GM19193 (cell line): Measurements from ENCODE around the gene CDK14.

Experiments used
- POLR2A ChIP-seq: IDR thresholded peaks from 4 replicates; pipeline ENCODE4 v1.6.1; 2011; ENCODE audit not compliant: insufficient read depth, insufficient read length; ENCODE audit errors: extremely low read depth

CDK14 gene

DNA sequence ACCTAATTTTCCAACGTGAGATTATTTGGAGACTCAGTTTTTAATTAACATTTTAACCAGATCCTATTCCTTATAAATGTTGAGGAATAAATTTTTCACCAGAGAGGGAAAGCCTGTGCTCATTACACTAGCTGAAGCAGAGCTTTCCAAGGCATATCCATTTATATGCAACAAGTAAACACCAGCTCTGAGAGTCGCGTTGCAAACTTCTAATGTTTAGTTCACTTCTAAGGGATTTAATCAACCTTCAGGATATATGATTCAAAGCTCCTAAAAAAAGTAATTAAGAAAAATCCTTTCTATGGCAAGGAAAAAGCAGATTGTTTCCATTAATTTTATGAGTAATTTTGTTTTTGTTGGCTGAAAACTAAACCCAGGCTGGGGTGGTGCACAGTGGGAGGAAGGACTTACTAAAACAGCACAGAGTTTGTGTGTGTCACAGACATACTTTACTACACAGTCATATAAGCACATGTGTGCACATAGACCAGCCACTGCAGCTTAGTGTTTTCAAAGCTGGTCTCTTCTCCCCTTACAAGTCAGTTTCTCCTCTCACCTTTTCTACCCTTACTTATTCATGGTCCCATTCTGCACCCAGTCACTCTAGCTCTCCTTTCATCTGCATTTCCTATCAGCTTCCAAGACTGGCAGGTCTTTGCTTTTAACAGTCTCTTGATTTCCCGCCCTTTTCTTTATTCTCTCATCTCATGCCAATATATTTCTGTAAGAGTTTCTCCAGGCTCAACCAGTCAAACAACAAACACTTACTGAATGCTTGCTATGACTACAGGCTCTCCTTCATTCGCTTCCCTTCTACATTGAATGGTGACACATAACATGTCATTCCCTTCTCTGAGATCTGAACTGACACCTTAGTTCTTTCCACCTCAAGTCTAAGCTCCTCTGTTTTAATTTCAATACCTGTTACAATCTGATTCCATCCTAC, 587.0 kb downstream of the CDK14 start:
- no peak for TF ChIP-seq POLR2A

DNA sequence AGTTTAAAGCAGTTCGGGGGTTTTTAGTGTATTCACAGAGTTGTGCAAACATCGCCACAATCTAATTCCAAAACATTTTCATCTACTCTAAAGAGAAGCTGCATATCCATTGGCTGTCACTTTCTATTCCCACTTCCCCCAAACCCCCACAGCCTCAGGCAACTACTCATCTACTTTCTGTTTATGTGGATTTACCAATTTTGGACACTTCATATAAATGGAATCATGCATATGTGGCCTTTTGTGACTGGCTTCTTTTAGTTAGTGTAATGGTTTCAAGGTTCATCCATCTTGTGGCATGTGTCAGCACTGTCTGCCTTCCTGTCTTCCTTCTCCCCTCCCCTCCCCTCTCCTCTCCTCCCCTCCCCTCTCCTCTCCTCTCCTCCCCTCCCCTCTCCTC, 589.6 kb downstream of the CDK14 start:
- TF ChIP-seq POLR2A: no peak

DNA sequence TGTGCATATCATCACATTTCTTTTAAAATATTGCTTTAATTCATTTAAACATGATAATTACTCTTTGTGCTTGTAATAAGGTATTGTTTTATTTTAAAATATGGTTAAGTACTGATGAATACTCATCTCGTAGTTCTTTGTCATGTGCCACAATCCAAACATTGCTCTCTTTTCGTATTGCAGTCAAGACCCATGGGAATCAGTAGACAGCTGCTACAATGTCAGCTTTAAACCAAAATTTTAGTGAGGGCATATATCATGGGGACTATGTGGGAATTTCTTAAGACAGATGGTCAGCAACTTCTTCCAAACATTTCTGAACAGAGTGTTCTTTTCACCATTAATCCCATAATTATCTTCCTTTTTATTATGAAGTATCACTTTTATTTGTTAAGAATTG, 590.9 kb downstream of the CDK14 start:
- no peak for TF ChIP-seq POLR2A

DNA sequence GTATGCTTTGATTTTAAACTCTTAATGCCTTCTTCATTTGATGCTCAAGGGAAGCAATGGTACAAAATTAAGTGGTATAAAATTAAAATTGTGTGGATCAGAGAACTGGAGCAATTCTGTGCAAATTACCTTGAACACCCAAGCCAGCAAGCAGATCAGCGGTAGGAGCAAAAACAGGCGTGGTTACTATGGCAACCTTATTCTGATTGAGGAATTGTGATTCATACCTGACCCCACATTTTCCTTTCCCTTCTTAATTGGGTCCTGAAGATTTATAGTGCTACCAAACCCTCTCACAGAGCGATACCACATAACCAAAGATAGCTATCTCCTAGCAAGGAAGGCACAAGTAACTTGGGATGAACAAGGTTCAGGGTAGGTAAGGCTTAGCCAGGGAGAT, 595.6 kb downstream of the CDK14 start:
- no peak for TF ChIP-seq POLR2A

DNA sequence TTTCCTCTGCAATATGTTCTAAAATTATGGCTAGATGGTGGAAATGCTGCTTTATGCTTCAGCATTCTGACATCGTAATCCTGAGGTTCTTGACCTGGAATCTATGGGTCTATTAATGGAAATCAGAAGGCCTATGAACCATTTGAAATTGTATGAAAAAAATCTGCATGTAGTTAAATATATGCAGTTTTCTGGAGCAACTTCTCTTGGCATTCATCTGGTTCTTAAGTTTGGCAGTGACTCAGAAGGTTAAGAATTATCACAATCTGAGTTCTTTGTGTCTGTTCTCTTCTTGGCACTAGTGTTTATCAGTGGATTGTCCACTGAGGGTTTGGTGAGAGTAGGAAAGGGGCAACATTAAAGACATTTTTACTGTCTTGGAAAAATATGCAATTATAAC, 597.0 kb downstream of the CDK14 start:
- TF ChIP-seq POLR2A: no peak

DNA sequence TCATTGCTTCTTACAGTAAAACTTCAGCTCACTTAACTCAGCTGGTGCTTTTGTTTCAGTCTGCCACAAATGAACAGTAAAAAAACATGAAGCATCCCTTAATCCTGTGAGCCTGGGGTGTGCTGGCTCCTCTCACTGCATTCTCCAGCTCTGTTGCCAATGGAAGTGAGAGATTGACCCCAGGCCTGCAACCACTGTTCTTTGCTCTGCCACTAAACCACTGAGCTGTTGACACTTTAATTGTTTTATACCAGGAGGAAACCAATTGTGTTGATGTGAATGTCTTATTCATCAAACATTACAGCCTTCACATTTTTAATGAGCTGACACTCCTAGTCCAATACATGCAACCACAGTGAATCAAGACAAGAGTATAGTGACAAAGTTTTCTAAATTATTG, 598.7 kb downstream of the CDK14 start:
- TF ChIP-seq POLR2A: no peak

DNA sequence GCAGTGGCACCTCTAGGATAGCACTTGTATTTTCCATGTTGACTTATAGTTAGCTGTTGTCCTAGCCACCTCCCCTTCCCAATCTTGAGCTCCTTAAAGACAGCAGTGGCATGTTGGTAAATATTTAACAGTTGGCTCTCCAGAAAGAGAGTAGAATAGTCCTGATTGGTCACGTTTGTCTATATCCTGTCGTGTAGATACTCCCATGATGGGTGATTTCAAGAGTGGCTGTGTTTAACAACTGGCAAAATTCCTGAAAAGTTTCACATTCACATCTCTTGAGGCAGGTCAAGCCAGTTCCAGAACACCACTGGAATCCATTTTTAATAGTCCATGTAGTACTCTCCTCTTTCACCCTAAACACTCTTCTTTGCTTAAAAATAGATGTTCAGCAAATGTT, 599.9 kb downstream of the CDK14 start:
- TF ChIP-seq POLR2A: no peak

DNA sequence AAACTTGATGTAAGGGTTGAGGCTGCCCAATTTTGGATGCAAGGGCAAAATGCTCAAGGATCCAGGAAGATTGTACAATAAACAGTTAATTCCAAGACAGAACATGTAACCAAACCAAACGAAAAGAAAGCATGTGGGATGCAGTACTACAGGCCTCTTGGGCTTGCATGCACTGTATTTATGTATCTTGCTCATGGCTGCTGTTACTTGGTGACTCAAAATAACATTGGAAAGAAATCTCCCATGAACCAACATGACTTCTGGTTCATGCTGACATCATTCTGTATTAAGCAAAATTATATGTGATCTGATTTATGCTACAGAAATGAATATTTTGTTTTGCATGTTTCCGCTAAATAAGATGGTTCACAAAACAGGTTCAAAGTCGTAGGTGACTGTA, 602.2 kb downstream of the CDK14 start:
- TF ChIP-seq POLR2A: no peak

DNA sequence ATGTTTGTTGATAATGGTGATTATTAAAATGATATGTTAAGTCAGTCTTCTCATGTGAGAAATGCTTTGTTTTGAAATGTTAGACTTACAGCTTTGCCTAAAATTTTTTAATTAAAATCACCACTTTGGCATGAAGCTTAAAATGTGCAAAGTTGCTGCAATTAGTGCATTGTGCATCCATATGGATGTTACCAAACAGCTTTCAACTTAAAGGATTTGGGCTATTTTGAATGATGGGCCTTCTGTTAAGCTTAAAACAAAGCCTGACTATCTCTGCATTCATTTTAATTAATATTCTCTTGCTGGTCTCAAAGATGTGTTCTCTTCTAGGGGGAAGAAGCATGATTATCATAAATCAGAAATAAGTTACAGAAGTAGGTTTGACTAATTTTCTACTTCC, 603.5 kb downstream of the CDK14 start:
- TF ChIP-seq POLR2A: no peak

DNA sequence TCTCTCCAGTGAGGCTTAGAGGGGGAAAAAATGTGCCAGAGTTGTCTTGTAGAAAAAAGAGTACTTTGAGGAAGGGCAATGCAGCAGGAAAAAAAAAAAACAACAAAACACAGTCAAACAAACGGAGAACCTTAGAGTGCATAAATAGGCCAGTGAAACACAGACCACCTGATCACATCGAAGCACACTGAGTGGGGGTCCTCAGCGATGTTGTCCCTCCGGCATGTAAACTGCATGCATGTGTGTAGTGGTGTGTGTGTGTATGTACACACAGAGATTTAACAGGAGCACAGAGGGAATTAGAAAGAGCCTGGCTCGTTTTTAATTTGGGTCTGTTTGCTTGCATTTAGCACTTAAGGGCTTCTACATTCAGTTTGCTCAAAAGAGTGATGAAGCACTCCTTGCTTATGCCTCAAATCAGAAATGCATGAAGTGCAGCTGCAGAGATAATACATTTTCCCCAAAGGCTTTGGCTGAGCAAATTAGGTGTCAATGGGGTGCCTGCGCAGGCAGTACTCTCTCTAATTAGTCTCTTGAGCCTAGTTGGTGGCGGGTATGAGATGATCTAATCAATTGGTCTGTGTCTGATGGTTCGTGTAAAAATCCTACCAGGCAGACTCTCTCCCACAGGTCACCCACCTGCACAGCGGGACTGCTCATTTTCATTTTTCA, 605.5 kb downstream of the CDK14 start:
- no peak for TF ChIP-seq POLR2A

DNA sequence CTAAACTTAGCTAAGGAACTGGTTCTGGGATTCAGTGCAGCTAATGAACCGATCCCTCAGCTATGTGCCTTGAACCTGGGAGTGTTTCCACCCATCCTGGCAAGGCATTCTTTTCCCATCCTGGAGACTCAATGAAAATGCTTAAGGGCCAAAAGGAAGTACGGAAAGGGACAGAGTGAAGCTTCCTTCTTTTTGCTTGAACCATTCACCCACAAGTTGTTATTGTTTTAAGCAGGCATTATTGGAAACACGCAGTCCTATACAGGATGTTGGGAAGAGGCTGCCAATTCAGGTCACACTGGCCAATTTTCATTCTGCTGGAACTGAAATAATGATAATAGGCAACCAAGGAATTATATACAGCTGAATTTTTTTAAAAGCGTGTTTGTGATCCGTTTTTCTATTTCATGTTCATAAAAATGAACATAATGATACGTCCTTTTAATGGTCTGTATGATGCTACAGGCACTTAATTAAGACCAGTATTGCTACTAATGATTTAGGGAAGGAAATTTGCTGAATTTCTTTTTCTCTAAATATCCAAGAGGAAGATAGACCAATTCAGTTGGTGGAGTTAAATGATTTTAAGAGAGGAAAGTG, 610.3 kb downstream of the CDK14 start:
- TF ChIP-seq POLR2A: no peak

DNA sequence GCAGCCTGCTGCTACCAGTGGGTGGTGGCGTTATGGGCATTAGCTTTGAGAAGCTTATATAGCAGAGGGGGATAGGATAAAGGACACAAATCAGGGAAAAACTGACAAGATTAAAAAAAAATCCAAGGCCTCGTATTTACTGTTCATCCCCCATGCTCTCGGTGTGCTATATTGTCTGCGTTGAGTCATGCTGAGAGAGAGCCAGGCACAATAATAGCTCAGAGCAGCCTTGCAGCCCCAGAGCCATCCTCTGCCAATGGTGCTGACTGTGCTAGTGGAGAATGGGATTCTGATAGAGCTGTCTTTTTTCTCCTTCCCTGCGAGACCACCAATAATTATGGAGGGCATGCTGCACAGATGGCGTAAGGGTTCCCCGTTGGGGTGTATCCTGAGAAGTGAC, 616.5 kb downstream of the CDK14 start:
- no peak for TF ChIP-seq POLR2A

DNA sequence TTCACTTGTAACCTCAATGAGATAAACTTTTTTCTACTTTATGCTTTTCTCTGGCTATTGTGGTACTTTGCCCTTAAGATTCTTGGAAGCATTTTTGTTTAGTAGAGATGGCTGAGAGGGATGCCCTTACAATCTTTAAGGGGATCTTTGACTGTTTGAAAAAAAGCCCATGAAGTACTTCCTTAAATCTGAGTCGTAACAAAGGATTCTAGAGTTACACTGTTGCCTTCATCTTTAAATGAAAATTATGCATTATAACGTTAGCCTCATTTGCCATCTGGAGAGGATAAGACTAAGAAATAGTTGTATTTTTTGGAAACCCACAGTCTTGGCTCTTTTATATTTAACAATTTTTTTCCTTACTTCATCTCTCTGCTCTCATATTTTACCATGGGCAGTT, 630.3 kb downstream of the CDK14 start:
- no peak for TF ChIP-seq POLR2A

DNA sequence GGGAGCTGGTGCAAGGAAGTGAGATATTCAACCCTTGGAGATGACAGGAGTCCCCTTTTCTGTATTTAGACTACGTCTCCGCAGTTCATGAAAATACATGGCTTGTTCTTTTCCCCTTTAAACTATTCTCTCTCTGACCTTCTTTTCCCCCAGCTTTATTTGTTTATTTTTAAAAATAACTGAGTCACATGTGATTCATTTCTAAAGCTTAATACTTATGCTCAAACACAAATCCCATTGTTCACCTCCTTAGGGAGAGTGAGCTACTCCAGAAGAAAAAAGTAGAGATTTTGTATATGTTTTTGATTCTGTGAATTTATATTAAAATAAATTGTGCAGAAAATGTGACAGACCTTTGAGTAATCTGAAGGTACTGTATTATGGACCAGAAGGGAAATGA, 632.2 kb downstream of the CDK14 start:
- TF ChIP-seq POLR2A: no peak

DNA sequence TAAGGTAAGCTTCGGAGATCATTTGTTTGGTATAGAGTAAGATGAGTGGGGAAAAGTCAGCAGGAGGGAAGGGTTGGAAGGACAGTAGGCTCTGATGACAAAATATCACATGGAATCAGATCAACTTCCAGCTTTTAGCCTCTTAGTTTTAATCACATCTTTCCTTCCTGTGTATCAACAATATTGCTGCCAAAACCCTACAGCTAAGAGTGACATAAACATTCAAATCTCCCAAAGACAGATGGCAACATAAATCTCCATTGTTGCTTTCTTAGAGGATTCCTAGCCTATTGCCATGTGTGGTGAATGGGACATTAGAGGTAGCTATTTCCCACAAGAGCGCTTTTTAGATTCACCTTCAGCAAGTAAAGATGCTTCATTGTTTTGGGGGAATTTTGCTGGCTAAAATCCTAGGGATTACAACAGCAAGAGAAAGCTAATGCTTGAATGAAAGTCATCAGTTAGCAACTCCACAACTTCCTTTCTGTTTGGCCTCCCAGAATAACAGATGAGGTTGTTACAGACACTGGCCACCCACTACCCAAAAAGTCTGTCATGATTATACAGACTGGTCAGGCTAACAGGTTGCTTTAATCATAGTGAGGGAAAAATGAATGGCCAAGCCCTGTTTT, 632.9 kb downstream of the CDK14 start:
- TF ChIP-seq POLR2A: no peak

DNA sequence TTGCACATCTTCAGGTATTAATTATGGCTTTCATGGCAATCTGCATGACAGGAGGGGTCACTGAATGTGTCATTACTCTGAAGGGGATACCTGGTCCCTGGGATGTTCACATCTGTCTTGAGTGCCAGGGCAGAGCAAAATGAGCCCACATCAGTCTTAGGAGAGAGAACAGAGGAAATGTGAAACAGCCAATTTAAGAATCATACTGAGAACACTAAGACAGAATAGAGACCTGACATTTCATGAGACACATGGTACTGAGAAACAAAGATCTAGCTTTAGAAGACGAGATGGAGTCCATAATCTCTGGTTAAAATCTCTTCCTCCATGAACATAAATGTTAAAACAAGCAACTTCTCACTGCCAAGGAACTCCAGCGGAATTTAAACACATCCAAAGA, 634.0 kb downstream of the CDK14 start:
- no peak for TF ChIP-seq POLR2A

DNA sequence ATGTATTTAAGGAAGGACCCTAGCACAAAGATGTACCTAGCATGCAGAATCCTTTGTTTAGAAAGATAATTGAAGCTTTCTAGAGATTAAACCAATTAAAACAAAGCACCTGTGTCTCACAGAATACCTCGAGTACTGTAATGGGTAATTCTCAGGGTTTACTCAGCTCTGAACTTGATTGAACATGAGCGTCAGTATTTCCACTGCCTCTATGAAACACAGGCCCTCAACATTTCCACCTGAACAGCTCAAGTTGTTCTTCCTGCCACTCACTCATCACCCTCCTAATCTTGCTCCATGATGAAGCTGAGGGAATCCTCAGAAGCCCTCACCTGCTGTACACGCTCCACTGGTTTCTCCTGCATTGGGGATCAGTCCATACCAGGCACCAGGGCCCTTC, 634.4 kb downstream of the CDK14 start:
- no peak for TF ChIP-seq POLR2A
